ENCODE data around the gene CLCN5.

- TF ChIP-seq TAF1 (IDR thresholded peaks at IDR 0.05; ENCODE audit: borderline replicate concordance, insufficient read depth, low read length) (no peak), POLR2AphosphoS5 (IDR thresholded peaks at IDR 0.05; ENCODE audit: low read depth, low read length) (no peak)
Observed at GRCh38 chrX:49970674-49971073, 48.3 kb downstream of the CLCN5 start.
